Liver (tissue), 3 donors: ENCODE data around the gene ALDOA.

Experiments used
- GABPA ChIP-seq, 2 donors: IDR thresholded peaks in 1 of 2; conservative IDR thresholded peaks in 1 of 2; 2 replicates each; pipeline ENCODE4 v1.6.1; 2016; ENCODE audit warnings: antibody characterized with exemption in 2 of 2, mild to moderate bottlenecking in 1 of 2, moderate library complexity in 1 of 2
- RAD21 ChIP-seq, 2 donors: IDR thresholded peaks; 2 replicates each; pipeline ENCODE4 v1.6.1; 2016; ENCODE audit warnings: antibody characterized with exemption in 2 of 2, mild to moderate bottlenecking in 2 of 2
- RXRA ChIP-seq, 2 donors: IDR thresholded peaks; 2 replicates each; pipeline ENCODE4 v1.6.1; 2017 to 2018; ENCODE audit warnings: antibody characterized with exemption in 2 of 2, mild to moderate bottlenecking in 1 of 2
- SP1 ChIP-seq: IDR thresholded peaks from 2 replicates; pipeline ENCODE4 v1.6.1; 2018; ENCODE audit warnings: antibody characterized with exemption, mild to moderate bottlenecking
- TAF1 ChIP-seq: conservative IDR thresholded peaks from 2 replicates; pipeline ENCODE4 v1.6.1; 2016; ENCODE audit warnings: antibody characterized with exemption, mild to moderate bottlenecking
- YY1 ChIP-seq: IDR thresholded peaks from 2 replicates; pipeline ENCODE4 v1.6.1; 2016; ENCODE audit warnings: antibody characterized with exemption, mild to moderate bottlenecking
- TF ChIP-seq, protein P1 (sequence below): fragments of 150-350 bp; IDR thresholded peaks from 2 replicates; pipeline ENCODE4 v1.5.1; 2017; ENCODE audit warnings: improper control_type of control experiment, low read depth, low read length; ENCODE audit not compliant: missing input control
- TF ChIP-seq, protein P2 (sequence below): IDR thresholded peaks from 2 replicates; pipeline ENCODE4 v1.6.1; 2016; ENCODE audit warnings: antibody characterized with exemption, mild to moderate bottlenecking
- TF ChIP-seq, protein P3 (sequence below): IDR thresholded peaks from 2 replicates; pipeline ENCODE4 v1.6.1; 2016; ENCODE audit warnings: antibody characterized with exemption
- donor health status: healthy.
- donor health status: healthy.

DNA sequence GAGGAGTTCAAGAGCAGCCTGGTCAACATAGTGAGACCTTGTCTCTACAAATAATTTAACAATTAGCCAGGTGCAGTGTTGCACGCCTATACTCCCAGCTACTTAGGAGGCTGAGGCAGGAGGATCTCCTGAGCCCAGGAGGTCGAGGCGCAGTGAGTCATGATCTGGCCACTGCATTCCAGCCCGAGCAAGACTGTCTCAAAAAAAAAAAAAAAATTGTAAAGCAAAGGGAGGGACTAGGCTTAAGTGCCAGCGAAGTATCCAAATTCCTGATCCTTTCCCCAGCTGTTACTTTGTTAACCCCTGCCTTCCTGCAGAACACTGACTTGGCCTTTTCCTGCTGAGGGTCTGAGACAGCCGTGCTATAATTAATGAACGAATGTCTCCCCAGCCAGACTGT, 45.1 kb downstream of the ALDOA start:
- TF ChIP-seq GABPA (IDR thresholded peaks at IDR 0.05 in 1 of 2, conservative IDR thresholded peaks at IDR 0.05 in 1 of 2) (no peak), SP1 (no peak), YY1 (no peak), RXRA (IDR thresholded peaks at IDR 0.05) (no peak), RAD21 (IDR thresholded peaks at IDR 0.05) (no peak), TAF1 (no peak)
- TF ChIP-seq, protein P1, sequence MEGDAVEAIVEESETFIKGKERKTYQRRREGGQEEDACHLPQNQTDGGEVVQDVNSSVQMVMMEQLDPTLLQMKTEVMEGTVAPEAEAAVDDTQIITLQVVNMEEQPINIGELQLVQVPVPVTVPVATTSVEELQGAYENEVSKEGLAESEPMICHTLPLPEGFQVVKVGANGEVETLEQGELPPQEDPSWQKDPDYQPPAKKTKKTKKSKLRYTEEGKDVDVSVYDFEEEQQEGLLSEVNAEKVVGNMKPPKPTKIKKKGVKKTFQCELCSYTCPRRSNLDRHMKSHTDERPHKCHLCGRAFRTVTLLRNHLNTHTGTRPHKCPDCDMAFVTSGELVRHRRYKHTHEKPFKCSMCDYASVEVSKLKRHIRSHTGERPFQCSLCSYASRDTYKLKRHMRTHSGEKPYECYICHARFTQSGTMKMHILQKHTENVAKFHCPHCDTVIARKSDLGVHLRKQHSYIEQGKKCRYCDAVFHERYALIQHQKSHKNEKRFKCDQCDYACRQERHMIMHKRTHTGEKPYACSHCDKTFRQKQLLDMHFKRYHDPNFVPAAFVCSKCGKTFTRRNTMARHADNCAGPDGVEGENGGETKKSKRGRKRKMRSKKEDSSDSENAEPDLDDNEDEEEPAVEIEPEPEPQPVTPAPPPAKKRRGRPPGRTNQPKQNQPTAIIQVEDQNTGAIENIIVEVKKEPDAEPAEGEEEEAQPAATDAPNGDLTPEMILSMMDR = no peak
- TF ChIP-seq, protein P2, sequence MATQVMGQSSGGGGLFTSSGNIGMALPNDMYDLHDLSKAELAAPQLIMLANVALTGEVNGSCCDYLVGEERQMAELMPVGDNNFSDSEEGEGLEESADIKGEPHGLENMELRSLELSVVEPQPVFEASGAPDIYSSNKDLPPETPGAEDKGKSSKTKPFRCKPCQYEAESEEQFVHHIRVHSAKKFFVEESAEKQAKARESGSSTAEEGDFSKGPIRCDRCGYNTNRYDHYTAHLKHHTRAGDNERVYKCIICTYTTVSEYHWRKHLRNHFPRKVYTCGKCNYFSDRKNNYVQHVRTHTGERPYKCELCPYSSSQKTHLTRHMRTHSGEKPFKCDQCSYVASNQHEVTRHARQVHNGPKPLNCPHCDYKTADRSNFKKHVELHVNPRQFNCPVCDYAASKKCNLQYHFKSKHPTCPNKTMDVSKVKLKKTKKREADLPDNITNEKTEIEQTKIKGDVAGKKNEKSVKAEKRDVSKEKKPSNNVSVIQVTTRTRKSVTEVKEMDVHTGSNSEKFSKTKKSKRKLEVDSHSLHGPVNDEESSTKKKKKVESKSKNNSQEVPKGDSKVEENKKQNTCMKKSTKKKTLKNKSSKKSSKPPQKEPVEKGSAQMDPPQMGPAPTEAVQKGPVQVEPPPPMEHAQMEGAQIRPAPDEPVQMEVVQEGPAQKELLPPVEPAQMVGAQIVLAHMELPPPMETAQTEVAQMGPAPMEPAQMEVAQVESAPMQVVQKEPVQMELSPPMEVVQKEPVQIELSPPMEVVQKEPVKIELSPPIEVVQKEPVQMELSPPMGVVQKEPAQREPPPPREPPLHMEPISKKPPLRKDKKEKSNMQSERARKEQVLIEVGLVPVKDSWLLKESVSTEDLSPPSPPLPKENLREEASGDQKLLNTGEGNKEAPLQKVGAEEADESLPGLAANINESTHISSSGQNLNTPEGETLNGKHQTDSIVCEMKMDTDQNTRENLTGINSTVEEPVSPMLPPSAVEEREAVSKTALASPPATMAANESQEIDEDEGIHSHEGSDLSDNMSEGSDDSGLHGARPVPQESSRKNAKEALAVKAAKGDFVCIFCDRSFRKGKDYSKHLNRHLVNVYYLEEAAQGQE = no peak
- TF ChIP-seq, protein P3, sequence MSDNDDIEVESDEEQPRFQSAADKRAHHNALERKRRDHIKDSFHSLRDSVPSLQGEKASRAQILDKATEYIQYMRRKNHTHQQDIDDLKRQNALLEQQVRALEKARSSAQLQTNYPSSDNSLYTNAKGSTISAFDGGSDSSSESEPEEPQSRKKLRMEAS = no peak
